ENCODE results near the gene PLD3.

Gene PLD3

DNA sequence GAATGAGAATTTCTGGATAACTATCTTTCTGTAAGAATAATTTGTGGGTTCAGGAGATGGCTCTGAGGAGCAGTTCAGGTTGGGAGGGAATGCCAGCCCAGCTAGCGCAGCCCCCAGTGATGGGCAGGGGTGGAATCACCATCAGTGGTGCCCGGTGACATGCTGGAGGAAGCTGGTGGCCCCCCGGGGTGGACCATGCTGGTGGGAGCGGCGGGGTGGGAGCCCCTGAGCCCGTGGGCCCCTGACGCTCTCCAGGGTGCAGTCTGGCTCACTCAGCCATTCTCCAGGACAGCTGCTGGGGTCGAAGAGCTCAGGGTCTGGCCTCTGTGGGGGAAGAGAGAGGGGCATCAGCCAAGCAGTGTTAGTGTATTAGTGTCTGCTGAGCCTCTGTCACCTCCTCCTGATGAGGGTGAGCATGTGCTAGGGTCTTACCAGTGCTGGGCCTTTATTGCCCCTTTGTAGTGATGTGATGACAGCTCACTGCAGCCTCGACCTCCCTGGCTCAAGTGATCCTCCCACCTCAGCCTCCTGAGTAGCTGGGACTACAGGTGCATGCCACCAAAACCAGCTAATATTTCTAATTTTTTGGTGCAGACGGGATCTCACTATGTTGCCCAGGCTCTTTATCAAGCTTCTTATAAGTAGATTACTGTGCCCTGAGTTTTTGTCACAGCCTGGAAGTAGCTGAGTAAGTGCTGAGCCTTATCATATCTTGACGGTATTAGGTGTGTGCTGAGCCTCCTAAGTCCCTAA is 31.1 kb downstream of the PLD3 start:
- H3K4me1 Mint-ChIP-seq, result no peaks in the 10 kb centered on the region
- H3K27me3 Mint-ChIP-seq, result no peaks in the 10 kb centered on the region
- H3K36me3 Mint-ChIP-seq, result peaks cover 11 to 15% of the 10 kb centered on the region in 2 donors
- no peak overlapping the region for H3K27ac Mint-ChIP-seq
- H3K9me3 Mint-ChIP-seq, result no peaks in the 10 kb centered on the region
- ATAC-seq (replicated peaks) (no peak), DNase-seq (no peak)
- no peak overlapping the region for H3K4me3 Mint-ChIP-seq

GRCh38 chr19:40380199-40381037 is 31.9 kb downstream of the PLD3 start:
- Mint-ChIP-seq H3K27me3 (peaks cover 0 to 5% of the 10 kb centered on the region in 2 donors), H3K4me1 (no peaks in the 10 kb centered on the region), H3K27ac (no peak overlapping the region), H3K36me3 (peaks cover 7 to 8% of the 10 kb centered on the region in 2 donors), H3K9me3 (no peaks in the 10 kb centered on the region), H3K4me3 (no peak overlapping the region)
- ATAC-seq (replicated peaks) (no peak), DNase-seq (no peak)

DNA sequence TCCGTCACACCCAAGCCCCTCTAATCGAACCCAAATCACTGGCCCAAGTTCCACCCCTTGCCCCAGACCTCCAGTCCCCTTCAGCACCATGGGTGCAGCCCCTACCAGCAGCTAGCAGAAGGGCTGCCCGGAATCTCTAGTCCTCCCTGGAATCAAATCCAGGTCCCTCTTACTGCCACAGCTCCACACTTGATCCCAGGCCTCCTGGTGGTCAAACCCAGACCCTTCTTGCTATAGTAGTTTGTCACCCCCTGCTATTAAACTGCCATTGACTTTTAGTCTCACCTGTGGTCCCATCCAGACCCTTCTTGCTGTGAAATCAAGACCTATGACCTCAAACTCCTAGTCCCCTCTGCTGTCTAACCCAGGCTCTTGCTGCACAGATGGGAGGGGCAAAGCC is 32.8 kb downstream of the PLD3 start:
- Mint-ChIP-seq H3K4me3 (no peak overlapping the region), H3K4me1 (no peaks in the 10 kb centered on the region), H3K27ac (no peak overlapping the region), H3K36me3 (peaks cover 4 to 7% of the 10 kb centered on the region in 2 donors), H3K27me3 (peaks cover 0 to 5% of the 10 kb centered on the region in 2 donors), H3K9me3 (no peaks in the 10 kb centered on the region)
- ATAC-seq (replicated peaks) (no peak), DNase-seq (no peak)

- Mint-ChIP-seq H3K4me3 (no peak overlapping the region), H3K27ac (no peak overlapping the region), H3K4me1 (no peaks in the 10 kb centered on the region), H3K27me3 (peaks cover 8 to 12% of the 10 kb centered on the region in 2 donors), H3K36me3 (peaks cover 0 to 1% of the 10 kb centered on the region in 2 donors), H3K9me3 (no peaks in the 10 kb centered on the region)
- ATAC-seq (replicated peaks) (no peak), DNase-seq (no peak)
Measured at GRCh38 chr19:40383668-40384248, 35.3 kb downstream of the PLD3 start.

- Mint-ChIP-seq H3K4me1 (no peaks in the 10 kb centered on the region), H3K4me3 (no peak overlapping the region), H3K36me3 (peaks cover 0 to 1% of the 10 kb centered on the region in 2 donors), H3K9me3 (no peaks in the 10 kb centered on the region), H3K27ac (no peak overlapping the region), H3K27me3 (peaks cover 15 to 17% of the 10 kb centered on the region in 2 donors)
- ATAC-seq (replicated peaks) (no peak), DNase-seq (no peak)
Measured at GRCh38 chr19:40387155-40387554, 38.7 kb downstream of the PLD3 start.

DNA sequence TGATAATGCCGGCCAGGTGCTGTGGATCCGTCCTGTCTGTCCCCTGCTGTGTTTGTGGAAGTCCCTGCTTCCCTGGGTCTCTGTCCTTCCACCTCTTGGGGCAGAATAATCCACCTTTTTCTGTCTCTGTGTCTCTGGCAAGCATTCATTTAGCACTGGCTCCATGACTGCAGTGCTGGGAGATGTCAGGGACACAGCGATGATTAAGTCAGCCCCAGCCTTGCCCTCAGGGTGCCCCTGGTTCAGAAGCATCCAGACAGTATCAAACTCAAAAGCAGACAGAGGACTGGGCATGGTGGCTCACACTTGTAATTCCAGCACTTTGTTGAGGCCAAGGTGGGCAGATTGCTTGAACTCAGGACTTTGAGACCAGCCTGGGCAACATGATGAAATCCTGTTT is 40.0 kb downstream of the PLD3 start:
- Mint-ChIP-seq H3K9me3 (no peaks in the 10 kb centered on the region), H3K36me3 (peaks cover 0 to 1% of the 10 kb centered on the region in 2 donors), H3K4me1 (no peaks in the 10 kb centered on the region), H3K27me3 (peaks cover 15 to 17% of the 10 kb centered on the region in 2 donors), H3K27ac (no peak overlapping the region), H3K4me3 (no peak overlapping the region)
- no peak for ATAC-seq (replicated peaks)
- DNase-seq, result no peak

DNA sequence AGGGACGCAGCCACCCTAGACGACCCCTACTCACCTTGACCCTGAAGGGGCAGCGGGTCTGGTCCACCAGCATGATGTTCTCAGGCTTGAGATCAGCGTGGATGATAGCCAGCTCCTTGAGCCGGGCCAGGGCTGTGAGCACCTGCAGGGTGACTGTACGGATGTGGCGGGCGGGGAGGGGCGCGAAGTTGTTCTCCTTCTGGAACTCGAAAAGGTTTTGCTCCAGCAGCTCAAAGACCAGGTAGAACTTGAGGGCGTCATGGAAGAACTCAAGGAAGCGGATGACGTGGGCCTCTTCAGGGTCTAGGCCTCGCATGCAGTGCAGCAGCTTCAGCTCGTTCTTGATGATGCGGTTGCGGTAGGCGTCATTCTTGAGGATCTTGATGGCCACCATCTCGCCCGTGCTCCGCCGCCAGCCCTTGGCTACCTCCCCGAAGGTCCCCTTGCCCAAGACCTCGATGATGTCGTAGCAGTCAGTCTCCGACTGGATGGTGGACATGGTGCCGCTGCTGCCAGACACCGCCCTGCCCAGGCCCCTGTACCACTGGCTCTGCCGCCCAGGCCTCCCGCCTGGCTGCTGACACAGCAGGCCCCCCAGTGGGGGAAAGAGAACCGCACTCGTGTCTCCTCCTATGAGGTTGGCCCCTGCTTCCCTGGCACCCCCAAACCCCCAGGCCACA is 41.0 kb downstream of the PLD3 start:
- peaks cover 0 to 1% of the 10 kb centered on the region in 2 donors for H3K36me3 Mint-ChIP-seq
- H3K4me1 Mint-ChIP-seq, result no peaks in the 10 kb centered on the region
- DNase-seq, result no peak
- ATAC-seq (replicated peaks), result no peak
- no peak overlapping the region for H3K4me3 Mint-ChIP-seq
- no peak overlapping the region for H3K27ac Mint-ChIP-seq
- H3K27me3 Mint-ChIP-seq, result peaks cover 15 to 17% of the 10 kb centered on the region in 2 donors
- H3K9me3 Mint-ChIP-seq, result no peaks in the 10 kb centered on the region

GRCh38 chr19:40390084-40390742 is 41.7 kb downstream of the PLD3 start, which contains the start of gene HIPK4:
TSS of gene HIPK4 (minus strand) at chr19:40390181. CDS start at chr19:40389902, 279 bp downstream.
- peaks cover 12 to 17% of the 10 kb centered on the region in 2 donors for H3K27me3 Mint-ChIP-seq
- H3K4me1 Mint-ChIP-seq, result no peaks in the 10 kb centered on the region
- no peak for ATAC-seq (replicated peaks)
- DNase-seq, result no peak
- peaks cover 0 to 1% of the 10 kb centered on the region in 2 donors for H3K36me3 Mint-ChIP-seq
- H3K4me3 Mint-ChIP-seq, result no peak within 1 kb of the TSS
- peak within 1 kb of the TSS; percentile 70 for H3K27ac Mint-ChIP-seq
- H3K9me3 Mint-ChIP-seq, result no peaks in the 10 kb centered on the region

GRCh38 chr19:40392123-40392522 is 43.6 kb downstream of the PLD3 start:
- no peak overlapping the region for H3K4me3 Mint-ChIP-seq
- no peaks in the 10 kb centered on the region for H3K9me3 Mint-ChIP-seq
- ATAC-seq (replicated peaks) (no peak), DNase-seq (no peak)
- H3K27me3 Mint-ChIP-seq, result peaks cover 5 to 19% of the 10 kb centered on the region in 2 donors
- no peaks in the 10 kb centered on the region for H3K4me1 Mint-ChIP-seq
- no peaks in the 10 kb centered on the region for H3K36me3 Mint-ChIP-seq
- H3K27ac Mint-ChIP-seq, result no peak overlapping the region

- DNase-seq (no peak), ATAC-seq (replicated peaks) (no peak)
- Mint-ChIP-seq H3K27ac (no peak overlapping the region), H3K4me3 (no peak overlapping the region), H3K36me3 (no peaks in the 10 kb centered on the region), H3K27me3 (peaks cover 4 to 19% of the 10 kb centered on the region in 2 donors), H3K9me3 (no peaks in the 10 kb centered on the region), H3K4me1 (peaks cover 0 to 1% of the 10 kb centered on the region in 2 donors)
Measured at GRCh38 chr19:40392894-40393517, 44.5 kb downstream of the PLD3 start.

DNA sequence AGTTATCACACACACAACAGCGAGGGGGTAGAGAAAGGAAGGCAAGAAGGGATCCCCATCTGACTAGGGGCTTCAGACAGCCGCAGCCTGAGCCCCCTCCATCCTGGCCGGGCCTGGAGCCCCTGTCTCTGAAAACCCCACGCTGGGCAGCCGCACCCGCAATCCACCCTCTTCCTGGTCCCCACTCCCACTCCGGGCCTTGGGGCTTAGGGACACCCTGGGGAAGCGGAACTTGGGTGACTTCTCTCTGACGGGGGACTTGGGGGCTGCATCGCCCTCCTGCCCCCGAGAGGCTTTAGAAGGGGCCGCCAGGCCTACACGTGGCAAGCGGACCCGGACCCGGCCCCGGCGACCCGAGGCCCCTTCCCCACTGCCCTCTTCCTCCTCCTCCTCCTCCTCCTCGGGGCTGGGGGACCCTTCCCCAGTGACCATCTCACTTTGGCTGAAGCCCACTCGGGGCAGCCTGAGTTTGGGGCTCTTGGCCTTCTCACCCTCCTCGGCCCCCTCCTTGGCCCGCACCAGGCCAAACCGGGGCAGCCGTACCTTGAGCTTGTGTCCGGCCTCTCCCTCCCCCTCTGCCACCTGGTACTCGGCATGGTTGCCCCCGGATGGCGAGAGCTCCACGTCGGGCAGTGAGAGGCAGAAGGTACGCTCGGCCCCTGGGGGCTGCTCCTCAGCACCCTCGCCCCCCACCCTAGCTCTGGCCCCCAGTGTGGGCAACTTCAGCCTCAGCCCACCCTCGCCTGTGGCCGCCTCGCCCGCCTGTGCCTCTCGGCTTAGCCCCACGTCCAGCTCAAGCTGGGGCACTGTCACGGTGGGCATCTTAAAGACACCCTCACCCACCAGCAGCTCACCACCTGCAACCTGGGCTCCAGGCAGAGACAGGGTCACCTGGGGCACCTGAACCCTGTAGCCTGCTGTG is 45.7 kb downstream of the PLD3 start:
- ATAC-seq (replicated peaks), result no peak
- peaks cover 0 to 2% of the 10 kb centered on the region in 2 donors for H3K36me3 Mint-ChIP-seq
- no peak for DNase-seq
- peaks cover 7 to 29% of the 10 kb centered on the region in 2 donors for H3K27me3 Mint-ChIP-seq
- peaks cover 5 to 10% of the 10 kb centered on the region in 2 donors for H3K4me1 Mint-ChIP-seq
- no peaks in the 10 kb centered on the region for H3K9me3 Mint-ChIP-seq
- no peak overlapping the region for H3K4me3 Mint-ChIP-seq
- H3K27ac Mint-ChIP-seq, result no peak overlapping the region

- no peaks in the 10 kb centered on the region for H3K9me3 Mint-ChIP-seq
- H3K4me3 Mint-ChIP-seq, result no peak overlapping the region
- peaks cover 12 to 35% of the 10 kb centered on the region in 2 donors for H3K27me3 Mint-ChIP-seq
- peaks cover 0 to 2% of the 10 kb centered on the region in 2 donors for H3K36me3 Mint-ChIP-seq
- DNase-seq, result no peak
- peaks cover 8 to 14% of the 10 kb centered on the region in 2 donors for H3K4me1 Mint-ChIP-seq
- ATAC-seq (replicated peaks), result no peak
- no peak overlapping the region for H3K27ac Mint-ChIP-seq
Measured at GRCh38 chr19:40394816-40395210, 46.3 kb downstream of the PLD3 start.
